ENCODE measurements around the gene EGFL7. TPM values are rescaled to one million over a fixed set of nuclear protein-coding genes. Genes with fewer than 3 reads are reported as not detected.

EGFL7 gene
- total RNA-seq, 3 donors from 2014 or later (not counting 1 experiment from before 2014, with no cell fraction given): 0.28 to 0.47 (median 0.29) TPM

DNA sequence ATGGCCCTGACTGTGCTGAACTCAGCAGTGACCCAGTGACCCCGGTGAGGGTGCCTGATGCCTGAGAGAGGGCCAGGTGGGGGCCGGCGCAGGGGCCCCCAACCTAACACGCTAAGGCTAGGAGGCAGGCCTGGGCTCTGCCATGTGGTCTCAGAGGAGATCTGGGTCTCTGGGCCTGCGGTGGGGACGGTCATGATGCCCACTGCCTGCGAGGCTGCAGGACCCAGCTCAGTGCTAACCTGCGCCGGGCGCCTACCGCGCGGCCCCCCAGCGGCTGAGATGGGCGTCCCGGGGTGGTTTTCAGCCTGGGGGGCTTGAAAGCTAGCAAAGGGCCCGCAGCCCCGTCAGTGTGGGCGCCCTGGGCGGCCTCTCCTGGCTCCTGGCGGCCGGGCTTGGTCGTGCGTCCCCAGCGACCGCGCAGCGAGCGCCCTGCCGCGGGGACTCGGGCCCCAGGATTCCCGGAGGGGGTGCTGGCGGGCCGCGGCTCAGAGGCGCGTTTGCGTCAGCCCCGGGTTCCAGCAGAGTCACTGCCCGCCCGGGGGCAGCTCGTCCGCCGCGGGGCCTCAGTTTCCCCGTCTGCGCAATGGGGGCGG, 2.5 kb downstream of the EGFL7 start:
- H3K9me3 ChIP-seq (ENCODE audit: control insufficient read depth, insufficient read depth, low read length): no peaks in the 10 kb centered on the region
- H3K4me3 Mint-ChIP-seq: peak overlapping the region; percentile 81
- H3K36me3 ChIP-seq (ENCODE audit: control insufficient read depth, insufficient read depth, low read length): no peaks in the 10 kb centered on the region
- peak; percentile 38 to 52 (median 51) for ATAC-seq
- H3K27me3 ChIP-seq (ENCODE audit: control insufficient read depth, insufficient read depth, low read length): peaks cover 35% of the 10 kb centered on the region
- peaks cover 12% of the 10 kb centered on the region for H3K4me1 ChIP-seq (ENCODE audit: control insufficient read depth, insufficient read depth, low read length)
- no peak overlapping the region for H3K4me3 ChIP-seq (ENCODE audit: low read length)
- DNase-seq: peak in 1 of 2 donors; percentile 43
- no peaks in the 10 kb centered on the region for H3K36me3 Mint-ChIP-seq
- intact Hi-C loops (cut with micrococcal nuclease): no loop called here
- peaks cover 0 to 13% of the 10 kb centered on the region in 2 donors for H3K4me1 Mint-ChIP-seq
- H3K27ac Mint-ChIP-seq: no peak overlapping the region
- H3K27me3 Mint-ChIP-seq (ENCODE audit: low read depth in 2 of 2): peaks cover 0 to 14% of the 10 kb centered on the region in 2 donors
- 4% methylated on average over 49 of the region's 49 CpGs for WGBS (ENCODE audit: insufficient coverage)
- TF ChIP-seq, protein P1, sequence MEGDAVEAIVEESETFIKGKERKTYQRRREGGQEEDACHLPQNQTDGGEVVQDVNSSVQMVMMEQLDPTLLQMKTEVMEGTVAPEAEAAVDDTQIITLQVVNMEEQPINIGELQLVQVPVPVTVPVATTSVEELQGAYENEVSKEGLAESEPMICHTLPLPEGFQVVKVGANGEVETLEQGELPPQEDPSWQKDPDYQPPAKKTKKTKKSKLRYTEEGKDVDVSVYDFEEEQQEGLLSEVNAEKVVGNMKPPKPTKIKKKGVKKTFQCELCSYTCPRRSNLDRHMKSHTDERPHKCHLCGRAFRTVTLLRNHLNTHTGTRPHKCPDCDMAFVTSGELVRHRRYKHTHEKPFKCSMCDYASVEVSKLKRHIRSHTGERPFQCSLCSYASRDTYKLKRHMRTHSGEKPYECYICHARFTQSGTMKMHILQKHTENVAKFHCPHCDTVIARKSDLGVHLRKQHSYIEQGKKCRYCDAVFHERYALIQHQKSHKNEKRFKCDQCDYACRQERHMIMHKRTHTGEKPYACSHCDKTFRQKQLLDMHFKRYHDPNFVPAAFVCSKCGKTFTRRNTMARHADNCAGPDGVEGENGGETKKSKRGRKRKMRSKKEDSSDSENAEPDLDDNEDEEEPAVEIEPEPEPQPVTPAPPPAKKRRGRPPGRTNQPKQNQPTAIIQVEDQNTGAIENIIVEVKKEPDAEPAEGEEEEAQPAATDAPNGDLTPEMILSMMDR (IDR thresholded peaks at IDR 0.05): no peak
- H3K9me3 Mint-ChIP-seq: no peaks in the 10 kb centered on the region
- no peak overlapping the region for H3K27ac ChIP-seq (ENCODE audit: low read length)

DNA sequence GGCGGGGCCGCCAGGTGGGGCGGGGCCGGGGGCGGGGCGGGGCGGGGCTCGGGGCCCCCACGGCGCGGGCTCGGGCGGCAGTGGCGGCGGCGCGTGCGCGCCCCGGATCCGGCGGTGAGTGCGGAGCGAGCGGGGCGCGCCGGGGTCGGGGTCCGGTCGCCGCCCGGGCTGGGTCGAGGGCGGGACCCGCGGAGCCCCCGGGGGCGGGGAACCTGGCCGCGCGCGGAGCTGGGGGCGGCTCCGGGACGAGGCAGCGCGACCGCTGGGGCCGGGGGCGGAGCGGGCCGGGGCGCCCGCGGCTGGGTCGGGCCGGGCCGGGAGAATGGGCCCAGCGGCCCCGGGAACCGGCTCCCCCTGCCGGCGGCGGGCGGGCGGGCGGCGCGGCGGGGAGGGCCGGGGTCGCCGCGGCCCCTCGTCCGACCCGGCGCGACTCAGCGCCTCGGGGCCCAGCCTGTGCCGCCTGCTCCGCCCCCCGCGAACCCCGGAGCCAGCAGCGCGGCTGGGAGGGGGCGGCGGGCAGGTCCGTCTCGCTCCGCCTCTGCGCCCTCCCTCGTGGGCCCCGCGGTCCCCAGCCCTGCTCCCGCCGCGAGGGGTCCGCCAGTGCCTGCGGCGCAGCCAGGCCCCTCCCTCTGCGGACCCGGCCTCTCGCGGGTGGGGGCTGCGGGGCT, 3.1 kb downstream of the EGFL7 start:
- H3K4me3 Mint-ChIP-seq: no peak overlapping the region
- WGBS (ENCODE audit: insufficient coverage): under 1% methylated on average over 109 of the region's 109 CpGs
- H3K4me1 Mint-ChIP-seq: peaks cover 0 to 13% of the 10 kb centered on the region in 2 donors
- H3K9me3 Mint-ChIP-seq: no peaks in the 10 kb centered on the region
- Histone ChIP-seq H3K4me3 (ENCODE audit: low read length) (no peak overlapping the region), H3K27me3 (ENCODE audit: control insufficient read depth, insufficient read depth, low read length) (peaks cover 33% of the 10 kb centered on the region), H3K27ac (ENCODE audit: low read length) (no peak overlapping the region), H3K9me3 (ENCODE audit: control insufficient read depth, insufficient read depth, low read length) (no peaks in the 10 kb centered on the region), H3K36me3 (ENCODE audit: control insufficient read depth, insufficient read depth, low read length) (no peaks in the 10 kb centered on the region), H3K4me1 (ENCODE audit: control insufficient read depth, insufficient read depth, low read length) (peaks cover 12% of the 10 kb centered on the region)
- ATAC-seq (peak; percentile 35 to 61 (median 59)), DNase-seq (peak in 1 of 2 donors; percentile 44)
- H3K27me3 Mint-ChIP-seq (ENCODE audit: low read depth in 2 of 2): peaks cover 0 to 10% of the 10 kb centered on the region in 2 donors
- H3K36me3 Mint-ChIP-seq: no peaks in the 10 kb centered on the region
- no peak overlapping the region for H3K27ac Mint-ChIP-seq
- intact Hi-C loops (cut with micrococcal nuclease): no loop called here
- TF ChIP-seq, protein P1 (IDR thresholded peaks at IDR 0.05): no peak

DNA sequence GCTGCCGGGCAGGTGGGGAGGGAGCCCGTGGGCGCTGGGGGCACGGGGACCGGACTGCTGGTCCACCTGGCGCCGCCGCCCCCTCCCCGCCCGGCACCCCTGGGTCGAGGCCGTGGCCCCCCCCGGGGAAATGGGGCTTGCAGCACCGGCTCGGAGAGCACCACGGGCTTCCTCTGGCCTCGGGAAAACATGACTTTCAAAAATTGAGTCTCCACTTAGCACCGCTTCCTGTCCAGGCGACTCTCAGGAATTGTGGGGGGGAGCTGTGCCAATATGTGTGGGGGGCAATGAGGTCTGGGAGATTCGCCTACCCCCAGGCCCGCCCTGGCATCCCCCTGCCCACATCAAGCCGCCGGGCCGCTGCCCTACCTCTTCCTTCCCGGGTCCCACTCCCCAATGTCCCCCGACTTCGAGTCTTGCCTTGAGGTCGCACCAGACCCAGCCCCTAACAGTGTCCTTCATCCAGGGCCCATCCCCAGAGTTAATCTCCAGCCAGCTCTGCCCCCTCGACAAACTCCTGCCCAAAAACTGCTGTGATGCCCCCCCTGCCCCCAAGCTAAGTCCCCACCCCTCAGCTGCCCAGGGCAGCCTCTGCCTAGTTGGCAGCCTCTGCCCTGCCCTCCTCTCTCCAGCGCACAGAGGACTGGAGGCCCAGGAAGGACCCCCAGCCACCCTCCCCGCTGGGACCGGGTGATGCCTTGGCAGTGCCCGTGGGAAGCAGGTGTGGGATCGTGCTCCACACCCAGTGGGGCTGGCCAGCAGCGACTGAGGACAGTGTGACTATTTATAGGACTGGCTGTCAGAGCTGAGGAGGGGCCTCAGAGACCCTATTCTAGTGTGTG, 3.9 kb downstream of the EGFL7 start:
- H3K4me1 Mint-ChIP-seq: peaks cover 0 to 13% of the 10 kb centered on the region in 2 donors
- TF ChIP-seq, protein P1 (IDR thresholded peaks at IDR 0.05): no peak
- 31% methylated on average over 35 of the region's 35 CpGs for WGBS (ENCODE audit: insufficient coverage)
- Histone ChIP-seq H3K4me3 (ENCODE audit: low read length) (no peak overlapping the region), H3K27me3 (ENCODE audit: control insufficient read depth, insufficient read depth, low read length) (peaks cover 32% of the 10 kb centered on the region), H3K36me3 (ENCODE audit: control insufficient read depth, insufficient read depth, low read length) (no peaks in the 10 kb centered on the region), H3K4me1 (ENCODE audit: control insufficient read depth, insufficient read depth, low read length) (peaks cover 12% of the 10 kb centered on the region), H3K27ac (ENCODE audit: low read length) (no peak overlapping the region), H3K9me3 (ENCODE audit: control insufficient read depth, insufficient read depth, low read length) (no peaks in the 10 kb centered on the region)
- no peaks in the 10 kb centered on the region for H3K36me3 Mint-ChIP-seq
- intact Hi-C loops (cut with micrococcal nuclease): no loop called here
- peak in 1 of 3 donors; percentile 11 for ATAC-seq
- H3K27ac Mint-ChIP-seq: no peak overlapping the region
- peak overlapping the region; percentile 73 for H3K4me3 Mint-ChIP-seq
- DNase-seq: no peak
- peaks cover 0 to 10% of the 10 kb centered on the region in 2 donors for H3K27me3 Mint-ChIP-seq (ENCODE audit: low read depth in 2 of 2)
- H3K9me3 Mint-ChIP-seq: no peaks in the 10 kb centered on the region
